ENCODE data around the gene FAM151B.

GRCh38 chr5:80495891-80496290 is 8.0 kb downstream of the FAM151B start:
- no peak for TF ChIP-seq CTCF (IDR thresholded peaks at IDR 0.05)
- TF ChIP-seq EZH2 (IDR thresholded peaks at IDR 0.05; ENCODE audit: borderline replicate concordance, insufficient read depth, low read depth, low read length, poor library complexity, severe bottlenecking), result no peak
